HFFc6 (cell line): Measurements from ENCODE around the gene GOLGA7B. TPM values are rescaled to one million over a fixed set of nuclear protein-coding genes. Genes with fewer than 3 reads are reported as not detected.
A peak's percentile ranks its signal among the peaks of the same experiment; 100 is the strongest.

ENCODE experiments used
- DNase-seq: peaks from one replicate; pipeline ENCODE4 v3.0.0-alpha.2; 2018
- H3K27ac Mint-ChIP-seq: 2 replicates; pipeline ENCODE4 v1.8.0; 2020; ENCODE audit warnings: mild to moderate bottlenecking, mixed read lengths
- H3K27me3 Mint-ChIP-seq: 2 replicates; pipeline ENCODE4 v1.8.0; 2021; ENCODE audit warnings: mild to moderate bottlenecking, moderate library complexity, mixed read lengths; ENCODE audit not compliant: insufficient read depth
- H3K36me3 Mint-ChIP-seq: 2 replicates; pipeline ENCODE4 v1.8.0; 2021; ENCODE audit warnings: low read depth, mixed read lengths
- H3K4me1 Mint-ChIP-seq: 2 replicates; pipeline ENCODE4 v1.8.0; 2020; ENCODE audit warnings: low read depth, mixed read lengths
- H3K4me3 Mint-ChIP-seq: 2 replicates; pipeline ENCODE4 v1.8.0; 2020; ENCODE audit warnings: mild to moderate bottlenecking, moderate library complexity, mixed read lengths
- H3K9me3 Mint-ChIP-seq: 2 replicates; pipeline ENCODE4 v1.8.0; 2020; ENCODE audit warnings: mild to moderate bottlenecking, mixed read lengths
- CTCF ChIP-seq: fragments of 200-600 bp; sonication (generic); IDR thresholded peaks from 2 replicates; pipeline ENCODE4 v1.5.0; 2021; ENCODE audit warnings: antibody characterized with exemption, mild to moderate bottlenecking
- total RNA-seq, 6 experiments: library from RNA; stranded (reverse); fragmentation: NEBNext Ultra II Directional; extraction: Animal tissue kit (Norgen Biotek cat#: 25700); gene quantifications; 2 replicates in 1 of 6; 3 replicates in 5 of 6; pipeline ENCODE4 v1.2.3, GENCODE V29; 2021

GOLGA7B gene
- total RNA-seq, 6 experiments from 2014 or later: not detected

- H3K36me3 Mint-ChIP-seq: no peaks in the 10 kb centered on the region
- no peaks in the 10 kb centered on the region for H3K9me3 Mint-ChIP-seq
- no peak for TF ChIP-seq CTCF
- H3K27me3 Mint-ChIP-seq: peaks cover 12% of the 10 kb centered on the region
- DNase-seq: no peak
- H3K4me1 Mint-ChIP-seq: peaks cover 21% of the 10 kb centered on the region
- H3K27ac Mint-ChIP-seq: no peak overlapping the region
- no peak overlapping the region for H3K4me3 Mint-ChIP-seq
Measured at GRCh38 chr10:97844678-97845077, 5.0 kb upstream of the GOLGA7B start.

GRCh38 chr10:97849103-97849686, 448 bp upstream of the GOLGA7B start:
- H3K4me3 Mint-ChIP-seq: peak overlapping the region; percentile 52
- peaks cover 5% of the 10 kb centered on the region for H3K4me1 Mint-ChIP-seq
- H3K36me3 Mint-ChIP-seq: no peaks in the 10 kb centered on the region
- no peak overlapping the region for H3K27ac Mint-ChIP-seq
- no peak for DNase-seq
- H3K27me3 Mint-ChIP-seq: peaks cover 27% of the 10 kb centered on the region
- no peak for TF ChIP-seq CTCF
- no peaks in the 10 kb centered on the region for H3K9me3 Mint-ChIP-seq

GRCh38 chr10:97850446-97850845, 803 bp downstream of the GOLGA7B start:
- peaks cover 5% of the 10 kb centered on the region for H3K4me1 Mint-ChIP-seq
- no peak overlapping the region; the same call in 1 of the 2 replicates for H3K4me3 Mint-ChIP-seq
- no peaks in the 10 kb centered on the region for H3K9me3 Mint-ChIP-seq
- no peaks in the 10 kb centered on the region for H3K36me3 Mint-ChIP-seq
- H3K27ac Mint-ChIP-seq: no peak overlapping the region
- no peak for TF ChIP-seq CTCF
- peaks cover 29% of the 10 kb centered on the region for H3K27me3 Mint-ChIP-seq
- no peak for DNase-seq

- TF ChIP-seq CTCF: no peak
- DNase-seq: no peak
- peaks cover 5% of the 10 kb centered on the region for H3K4me1 Mint-ChIP-seq
- no peaks in the 10 kb centered on the region for H3K36me3 Mint-ChIP-seq
- no peaks in the 10 kb centered on the region for H3K9me3 Mint-ChIP-seq
- H3K4me3 Mint-ChIP-seq: no peak overlapping the region
- H3K27ac Mint-ChIP-seq: no peak overlapping the region
- peaks cover 29% of the 10 kb centered on the region for H3K27me3 Mint-ChIP-seq
Measured at GRCh38 chr10:97851341-97852001, 1.8 kb downstream of the GOLGA7B start.

- TF ChIP-seq CTCF: no peak
- Mint-ChIP-seq H3K27ac (no peak overlapping the region), H3K4me3 (no peak overlapping the region), H3K36me3 (no peaks in the 10 kb centered on the region), H3K4me1 (peaks cover 5% of the 10 kb centered on the region), H3K27me3 (peaks cover 23% of the 10 kb centered on the region), H3K9me3 (no peaks in the 10 kb centered on the region)
- no peak for DNase-seq
Measured at GRCh38 chr10:97852277-97852676, 2.6 kb downstream of the GOLGA7B start.
